H1 (cell line): ENCODE measurements around the gene PAXIP1. TPM values are rescaled to one million over a fixed set of nuclear protein-coding genes. Genes with fewer than 3 reads are reported as not detected.

Experiments used
- CTCF ChIA-PET: fragments of 300-600 bp; sonication (Branson Sonifier 250); formaldehyde crosslinking; loops from one replicate; lab custom pipeline; 2021; ENCODE audit not compliant: partially characterized antibody; lab: Charles Lee
- POLR2A ChIA-PET: fragments of 300-600 bp; sonication (Branson Sonifier 250); formaldehyde crosslinking; loops from one replicate; lab custom pipeline; 2021; ENCODE audit warnings: inconsistent platforms; ENCODE audit not compliant: partially characterized antibody; lab: Charles Lee
- DNase-seq, 2 experiments: peaks; one replicate each; pipeline versions ENCODE4 v3.0.0 to v3.0.0-alpha.2; 2010 to 2022; ENCODE audit warnings: low spot score in 2 of 2, low read depth in 1 of 2, mixed read lengths in 1 of 2
- FAIRE-seq: peaks from 2 replicates; lab custom pipeline; 2011; peaks lifted over from hg19 to GRCh38; lab: Jason Lieb, UNC
- H2AFZ ChIP-seq: 2 replicates; pipeline ENCODE4 v1.8.1; 2012; ENCODE audit warnings: low read length, inconsistent platforms
- H2AK5ac ChIP-seq: 2 replicates; pipeline ENCODE4 v1.6.1; 2013; ENCODE audit warnings: low read depth, low read length
- H2BK120ac ChIP-seq: replicated peaks from 2 replicates; pipeline ENCODE3; 2013; ENCODE audit warnings: low read depth, low read length, inconsistent platforms
- H2BK12ac ChIP-seq: 2 replicates; pipeline ENCODE4 v1.6.1; 2013; ENCODE audit warnings: low read depth, low read length
- H2BK15ac ChIP-seq: 2 replicates; pipeline ENCODE4 v1.6.1; 2013; ENCODE audit warnings: low read length
- H2BK20ac ChIP-seq: 2 replicates; pipeline ENCODE4 v1.6.1; 2013; ENCODE audit warnings: low read length
- H2BK5ac ChIP-seq: 2 replicates; pipeline ENCODE4 v1.6.1; 2013; ENCODE audit warnings: low read depth, low read length
- H3K14ac ChIP-seq: 2 replicates; pipeline ENCODE4 v1.6.1; 2013; ENCODE audit warnings: inconsistent platforms; ENCODE audit not compliant: insufficient read length
- H3K18ac ChIP-seq: 2 replicates; pipeline ENCODE4 v1.6.1; 2013; ENCODE audit warnings: low read length; ENCODE audit errors: extremely low read depth
- H3K23ac ChIP-seq: 2 replicates; pipeline ENCODE4 v1.6.1; 2013; ENCODE audit warnings: inconsistent platforms; ENCODE audit not compliant: insufficient read length
- H3K23me2 ChIP-seq: 2 replicates; pipeline ENCODE4 v1.6.1; 2013; ENCODE audit warnings: low read depth, low read length
- H3K27ac ChIP-seq: 2 replicates; pipeline ENCODE4 v1.6.1; 2011; ENCODE audit warnings: low read depth, low read length, inconsistent platforms
- H3K27me3 ChIP-seq, 4 experiments: replicated peaks in 1 of 4; 1 replicate in 1 of 4; 2 replicates in 3 of 4; pipeline versions ENCODE4 v1.6.1 to v1.8.1; 2011 to 2013; ENCODE audit warnings: low read length in 3 of 4, mild to moderate bottlenecking in 3 of 4, inconsistent platforms in 2 of 4, mixed read lengths in 2 of 4, moderate library complexity in 1 of 4; ENCODE audit not compliant: control insufficient read depth in 3 of 4, insufficient read depth in 3 of 4; ENCODE audit errors: extremely low read depth in 1 of 4
- H3K36me3 ChIP-seq, 4 experiments: 2 replicates each; pipeline versions ENCODE4 v1.6.1 to v1.8.1; 2011 to 2013; ENCODE audit warnings: mild to moderate bottlenecking in 4 of 4, low read length in 3 of 4, moderate library complexity in 2 of 4, control low read depth in 1 of 4, inconsistent platforms in 1 of 4; ENCODE audit not compliant: insufficient read depth in 4 of 4, control insufficient read depth in 2 of 4
- H3K4ac ChIP-seq: replicated peaks from 2 replicates; pipeline ENCODE3; 2013; ENCODE audit warnings: low read length, low read depth, mixed read lengths, inconsistent platforms; ENCODE audit not compliant: insufficient read length
- H3K4me1 ChIP-seq, 4 experiments: replicated peaks in 1 of 4; 1 replicate in 1 of 4; 2 replicates in 3 of 4; pipeline versions ENCODE4 v1.6.1 to v1.8.1; 2011 to 2013; ENCODE audit warnings: low read length in 3 of 4, inconsistent platforms in 2 of 4, mixed read lengths in 1 of 4; ENCODE audit not compliant: insufficient read depth in 4 of 4, control insufficient read depth in 3 of 4
- H3K4me2 ChIP-seq, 2 experiments: 2 replicates each; pipeline versions ENCODE4 v1.6.1 to v1.8.1; 2011 to 2013; ENCODE audit warnings: low read depth in 2 of 2, low read length in 2 of 2, control low read depth in 1 of 2, inconsistent platforms in 1 of 2, mild to moderate bottlenecking in 1 of 2; ENCODE audit not compliant: insufficient read depth in 1 of 2
- H3K4me3 ChIP-seq, 4 experiments: fragments of 200-600, 300-600 bp in 1 of 4; sonication (generic), shearing (Covaris generic), sonication (Bioruptor Twin) in 1 of 4; 2 replicates each; pipeline versions ENCODE4 v1.5.1 to v1.8.1; 2011 to 2016; ENCODE audit warnings: low read length in 4 of 4, low read depth in 3 of 4, control low read depth in 2 of 4, inconsistent platforms in 2 of 4, mild to moderate bottlenecking in 2 of 4, mixed read lengths in 1 of 4, moderate library complexity in 1 of 4; ENCODE audit not compliant: insufficient read depth in 2 of 4; ENCODE audit errors: extremely low read depth in 1 of 4
- H3K56ac ChIP-seq: replicated peaks from 2 replicates; pipeline ENCODE3; 2013; ENCODE audit warnings: low read depth, mild to moderate bottlenecking, mixed read lengths, low read length, inconsistent platforms; ENCODE audit not compliant: insufficient read length
- H3K79me1 ChIP-seq: 2 replicates; pipeline ENCODE4 v1.6.1; 2013; ENCODE audit warnings: low read depth, low read length, control low read depth
- H3K79me2 ChIP-seq, 2 experiments: 2 replicates each; pipeline versions ENCODE4 v1.6.1 to v1.8.1; 2012 to 2013; ENCODE audit warnings: low read length in 2 of 2, mild to moderate bottlenecking in 2 of 2, inconsistent platforms in 1 of 2; ENCODE audit not compliant: insufficient read depth in 2 of 2, control insufficient read depth in 1 of 2
- H3K9ac ChIP-seq, 4 experiments: replicated peaks in 1 of 4; 1 replicate in 1 of 4; 2 replicates in 3 of 4; pipeline versions ENCODE4 v1.6.1 to v1.8.1; 2011 to 2013; ENCODE audit warnings: low read depth in 3 of 4, low read length in 3 of 4, control low read depth in 2 of 4, mild to moderate bottlenecking in 2 of 4, moderate library complexity in 2 of 4, inconsistent platforms in 1 of 4; ENCODE audit errors: extremely low read depth in 1 of 4
- H3K9me3 ChIP-seq, 2 experiments: 2 replicates each; pipeline versions ENCODE4 v1.6.1 to v1.8.1; 2012 to 2013; ENCODE audit warnings: mild to moderate bottlenecking in 2 of 2, moderate library complexity in 2 of 2, control low read depth in 1 of 2, inconsistent platforms in 1 of 2, low read depth in 1 of 2, low read length in 1 of 2, mixed read lengths in 1 of 2; ENCODE audit not compliant: insufficient read depth in 2 of 2
- H4K20me1 ChIP-seq, 2 experiments: replicated peaks in 1 of 2; 2 replicates each; pipeline versions ENCODE3 to v1.8.1; 2011 to 2013; ENCODE audit warnings: inconsistent platforms in 2 of 2, low read length in 2 of 2, mild to moderate bottlenecking in 1 of 2; ENCODE audit not compliant: insufficient read depth in 2 of 2, control insufficient read depth in 1 of 2
- H4K5ac ChIP-seq: 2 replicates; pipeline ENCODE4 v1.6.1; 2013; ENCODE audit warnings: low read length, low read depth, mixed read lengths, inconsistent platforms; ENCODE audit not compliant: insufficient read length
- H4K8ac ChIP-seq: 2 replicates; pipeline ENCODE4 v1.8.0; 2013; ENCODE audit warnings: mild to moderate bottlenecking, moderate library complexity, low read length, inconsistent platforms; ENCODE audit not compliant: insufficient read depth; ENCODE audit errors: extremely low read depth
- H4K91ac ChIP-seq: replicated peaks from 2 replicates; pipeline ENCODE3; 2013; ENCODE audit warnings: low read length, mixed read lengths, inconsistent platforms; ENCODE audit not compliant: insufficient read length
- CEBPB ChIP-seq: IDR thresholded peaks from 2 replicates; pipeline ENCODE4 v1.6.1; 2012; ENCODE audit warnings: low read depth, low read length
- CTCF ChIP-seq, 3 experiments: IDR thresholded peaks; 1 replicate in 2 of 3; 2 replicates in 1 of 3; pipeline versions ENCODE4 v1.5.1 to v1.6.1; 2011; ENCODE audit warnings: low read length in 3 of 3, mild to moderate bottlenecking in 3 of 3, inconsistent platforms in 2 of 3, low read depth in 1 of 3, moderate library complexity in 1 of 3; ENCODE audit not compliant: insufficient read depth in 1 of 3; ENCODE audit errors: control extremely low read depth in 1 of 3
- FOSL1 ChIP-seq: IDR thresholded peaks from 2 replicates; pipeline ENCODE4 v1.6.1; 2011; ENCODE audit warnings: mild to moderate bottlenecking, low read depth, low read length, moderate library complexity; ENCODE audit not compliant: insufficient read depth
- GABPA ChIP-seq: IDR thresholded peaks from 2 replicates; pipeline ENCODE4 v1.6.1; 2011; ENCODE audit warnings: mild to moderate bottlenecking, low read length, moderate library complexity, borderline replicate concordance; ENCODE audit not compliant: insufficient read depth
- RAD21 ChIP-seq, 2 experiments: IDR thresholded peaks in 1 of 2; conservative IDR thresholded peaks in 1 of 2; 2 replicates each; pipeline ENCODE4 v1.6.1; 2011; ENCODE audit warnings: low read depth in 2 of 2, low read length in 2 of 2, improper control_type of control experiment in 1 of 2, inconsistent platforms in 1 of 2, mild to moderate bottlenecking in 1 of 2, moderate library complexity in 1 of 2
- SP4 ChIP-seq: IDR thresholded peaks from 2 replicates; pipeline ENCODE4 v1.6.1; 2012; ENCODE audit warnings: low read length, inconsistent platforms
- SRF ChIP-seq: IDR thresholded peaks from 2 replicates; pipeline ENCODE4 v1.6.1; 2011; ENCODE audit warnings: mild to moderate bottlenecking, low read depth, low read length, moderate library complexity
- YY1 ChIP-seq: IDR thresholded peaks from 2 replicates; pipeline ENCODE4 v1.6.1; 2011; ENCODE audit warnings: low read depth, mild to moderate bottlenecking, low read length
- WGBS, 2 experiments: shearing (Covaris generic) in 1 of 2; methylation state at CpG; one replicate each; pipeline versions ENCODE4 v1.1.6 to v1.1.7; 2013 to 2015; ENCODE audit warnings: low lambda C conversion rate in 2 of 2, mixed read lengths in 2 of 2, inconsistent platforms in 1 of 2, low coverage in 1 of 2, missing lambda C conversion rate in 1 of 2; ENCODE audit not compliant: insufficient replicate concordance in 2 of 2, insufficient coverage in 1 of 2, insufficient read length in 1 of 2; ENCODE audit errors: extremely low coverage in 1 of 2, missing lambda C conversion rate in 1 of 2; 5-methylcytosine and 5-hydroxymethylcytosine counted together
- polyA plus RNA-seq, 7 experiments: library from polyadenylated mRNA; depleted of rRNA in 3 of 7; stranded (reverse) in 5 of 7; unstranded in 2 of 7; fragments of >200 nt in 5 of 7; fragments of 200-250 nt in 2 of 7; gene quantifications; 1 replicate in 5 of 7; 2 replicates in 1 of 7; 4 replicates in 1 of 7; pipeline versions ENCODE4 v1.2.1 to v1.2.3, GENCODE V29; 2011 to 2013; ENCODE audit warnings: missing spikeins in 2 of 7, mixed read lengths in 2 of 7
- total RNA-seq: library from RNA; stranded (reverse); fragmentation: NEBNext Ultra II Directional; extraction: Animal tissue kit (Norgen Biotek cat#: 25700); gene quantifications from 2 replicates; pipeline ENCODE4 v1.2.1, GENCODE V29; 2021

The PAXIP1 gene
- total and polyA plus RNA-seq, 2 of the 8 experiments (the other 6 are each of a cell fraction or from before 2014, with no cell fraction given): 32.4 to 32.8 TPM

DNA sequence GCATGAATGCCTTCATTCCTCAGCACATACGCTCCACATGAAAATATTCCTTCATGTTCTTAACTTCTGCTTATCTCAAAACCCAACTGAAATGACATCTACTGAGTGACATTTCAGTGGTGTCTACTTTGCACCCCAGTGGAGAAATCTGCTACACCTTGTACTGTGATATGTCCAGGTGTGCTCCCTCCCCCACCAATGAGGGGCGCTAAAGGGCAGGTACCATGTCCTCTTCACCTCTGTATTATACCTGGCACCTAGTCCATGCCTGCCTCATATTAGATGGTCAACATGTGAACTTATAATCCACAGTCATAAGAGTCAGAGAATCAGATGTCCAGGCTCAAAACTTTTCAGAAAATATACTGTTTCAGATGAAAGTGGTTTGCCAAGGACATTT lies 2.1 kb downstream of the PAXIP1 start:
- POLR2A ChIA-PET: interaction anchor here (0.6 to 1.1 kb wide), 2 partner anchors 15 to 144 kb away, joined by 3 to 4 read pairs; no protein-coding TSS in a partner anchor

More for the DNA sequence above, 2.1 kb downstream of the PAXIP1 start:
- H2BK120ac ChIP-seq: no peak overlapping the region
- CTCF ChIA-PET: interaction anchor here (0.6 to 8.1 kb wide), 9 partner anchors 9 to 298 kb away, joined by 3 to 56 read pairs (median 5); no protein-coding TSS in a partner anchor
- H3K27ac ChIP-seq: no peak overlapping the region
- H3K23me2 ChIP-seq: peaks cover 9% of the 10 kb centered on the region
- 73% methylated on average over 2 of the region's 2 CpGs; no CpG with 5 or more reads in 1 of the 2 experiments for WGBS, 2 experiments
- H3K79me1 ChIP-seq: peaks cover 12% of the 10 kb centered on the region
- no peak overlapping the region; a peak in 1 of 4 replicates for H3K4me2 ChIP-seq
- no peak overlapping the region for H3K18ac ChIP-seq
- peaks cover 4 to 20% (median 12%) of the 10 kb centered on the region in 4 experiments; a peak in 5 of 8 replicates for H3K36me3 ChIP-seq
- H4K20me1 ChIP-seq: peaks cover 3 to 10% of the 10 kb centered on the region in 2 experiments
- peaks cover 4 to 16% (median 10%) of the 10 kb centered on the region in 4 experiments; a peak in 5 of 7 replicates for H3K4me1 ChIP-seq
- DNase-seq: no peak
- no peaks in the 10 kb centered on the region for H3K27me3 ChIP-seq
- H4K5ac ChIP-seq: no peak overlapping the region
- peaks cover 7 to 56% of the 10 kb centered on the region in 2 experiments for H3K79me2 ChIP-seq
- H3K23ac ChIP-seq: no peak overlapping the region
- no peak overlapping the region for H3K4ac ChIP-seq
- H2BK15ac ChIP-seq: no peak overlapping the region
- no peak overlapping the region for H2AK5ac ChIP-seq
- no peak overlapping the region for H3K4me3 ChIP-seq
- TF ChIP-seq CTCF (IDR thresholded peaks at IDR 0.05; ENCODE audit: control extremely low read depth in 1 of 3, insufficient read depth in 1 of 3, low read depth in 1 of 3, low read length in 3 of 3): peak; percentile 48 to 73 (median 67)
- TF ChIP-seq CEBPB: no peak
- TF ChIP-seq SRF: no peak
- TF ChIP-seq SP4: no peak
- TF ChIP-seq GABPA: no peak
- TF ChIP-seq YY1: no peak
- no peak for TF ChIP-seq FOSL1
- peak; percentile 30 to 53; a peak in 3 of 4 replicates for TF ChIP-seq RAD21 (IDR thresholded peaks at IDR 0.05 in 1 of 2, conservative IDR thresholded peaks at IDR 0.05 in 1 of 2; ENCODE audit: low read depth in 2 of 2, low read length in 2 of 2)
- TF ChIP-seq, all 59 proteins: peak for 2
- no peak for FAIRE-seq
- Histone ChIP-seq H2BK5ac (no peak overlapping the region), H3K56ac (no peak overlapping the region), H3K9me3 (no peaks in the 10 kb centered on the region), H2BK12ac (no peak overlapping the region), H4K91ac (no peak overlapping the region), H3K14ac (no peak overlapping the region), H2AFZ (no peak overlapping the region), H2BK20ac (no peak overlapping the region), H4K8ac (no peak overlapping the region), H3K9ac (no peak overlapping the region)
